ENCODE results near the gene CLEC11A.

The CLEC11A gene

GRCh38 chr19:50705422-50706019 is 17.6 kb upstream of the CLEC11A start:
- DNase-seq: no peak

GRCh38 chr19:50706387-50706786 is 16.8 kb upstream of the CLEC11A start:
- DNase-seq: no peak

- no peak for DNase-seq
Observed at GRCh38 chr19:50708179-50708879, 14.8 kb upstream of the CLEC11A start.

- DNase-seq: no peak
Observed at GRCh38 chr19:50710094-50710493, 13.1 kb upstream of the CLEC11A start.

GRCh38 chr19:50710612-50711011 is 12.6 kb upstream of the CLEC11A start:
- DNase-seq: no peak

GRCh38 chr19:50711196-50711595 is 12.0 kb upstream of the CLEC11A start:
- no peak for DNase-seq

- no peak for DNase-seq
Observed at GRCh38 chr19:50711805-50712204, 11.4 kb upstream of the CLEC11A start.

GRCh38 chr19:50712833-50713232 is 10.3 kb upstream of the CLEC11A start:
- no peak for DNase-seq

- no peak for DNase-seq
Observed at GRCh38 chr19:50713556-50714236, 9.5 kb upstream of the CLEC11A start.

- no peak for DNase-seq
Observed at GRCh38 chr19:50716178-50717025, 6.8 kb upstream of the CLEC11A start.

GRCh38 chr19:50717026-50717723 is 6.0 kb upstream of the CLEC11A start:
- DNase-seq: no peak

- no peak for DNase-seq
Observed at GRCh38 chr19:50717891-50718254, 5.3 kb upstream of the CLEC11A start.

GRCh38 chr19:50718255-50719118 is 4.7 kb upstream of the CLEC11A start:
- DNase-seq: no peak

- no peak for DNase-seq
Observed at GRCh38 chr19:50719119-50719435, 4.1 kb upstream of the CLEC11A start.

GRCh38 chr19:50719566-50719965 is 3.6 kb upstream of the CLEC11A start, which contains the start of gene SHANK1:
SHANK1 (minus strand) TSS chr19:50719802; CDS start chr19:50716919, 2,883 bp downstream.
- DNase-seq: no peak

GRCh38 chr19:50720181-50720920 is 2.8 kb upstream of the CLEC11A start:
- no peak for DNase-seq

- DNase-seq: no peak
Observed at GRCh38 chr19:50720921-50721381, 2.2 kb upstream of the CLEC11A start.

GRCh38 chr19:50721441-50722137 is 1.6 kb upstream of the CLEC11A start:
- DNase-seq: no peak

- no peak for DNase-seq
Observed at GRCh38 chr19:50722201-50723013, 757 bp upstream of the CLEC11A start.

Measured in NCI-H1436 treated with DMSO at 0.1 percent for 48 hours (cell line).